ENCODE data around the gene ANXA6.

ANXA6 gene

GRCh38 chr5:151153766-151154272, 3.8 kb downstream of the ANXA6 start:
- no peak for DNase-seq (ENCODE audit: low spot score)

- no peak for DNase-seq (ENCODE audit: low spot score)
These were observed 4.3 kb downstream of the ANXA6 start for GRCh38 chr5:151153300-151153699.

- peak; percentile 40 for DNase-seq (ENCODE audit: low spot score)
These were observed 5.8 kb downstream of the ANXA6 start for GRCh38 chr5:151151793-151152192.

- DNase-seq (ENCODE audit: low spot score), result no peak
These were observed 6.3 kb downstream of the ANXA6 start for GRCh38 chr5:151151263-151151660.

- DNase-seq (ENCODE audit: low spot score), result peak; percentile 36
These were observed 6.9 kb downstream of the ANXA6 start for GRCh38 chr5:151150471-151151262.

GRCh38 chr5:151148583-151148982, 9.0 kb downstream of the ANXA6 start:
- DNase-seq (ENCODE audit: low spot score), result no peak

DNA sequence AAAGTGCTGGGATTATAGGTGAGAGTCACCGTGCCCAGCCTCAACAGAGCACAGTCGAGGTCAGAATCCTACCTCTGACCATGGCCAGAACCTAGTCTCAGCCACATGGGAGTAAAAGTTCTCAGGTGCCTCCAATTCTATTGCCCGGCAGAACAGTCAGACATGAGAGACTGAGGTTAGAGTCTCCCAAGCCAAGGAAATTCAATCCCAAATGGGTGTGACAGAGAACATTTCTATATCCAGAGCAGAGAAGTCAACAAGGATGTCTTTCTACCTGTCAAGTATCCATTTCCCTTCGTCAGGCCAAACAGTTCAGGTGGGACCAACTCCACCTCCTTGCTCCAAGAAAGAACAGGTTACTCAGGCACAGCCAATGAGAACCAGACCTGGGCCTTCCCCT, 10.5 kb downstream of the ANXA6 start:
- DNase-seq (ENCODE audit: low spot score), result no peak

DNA sequence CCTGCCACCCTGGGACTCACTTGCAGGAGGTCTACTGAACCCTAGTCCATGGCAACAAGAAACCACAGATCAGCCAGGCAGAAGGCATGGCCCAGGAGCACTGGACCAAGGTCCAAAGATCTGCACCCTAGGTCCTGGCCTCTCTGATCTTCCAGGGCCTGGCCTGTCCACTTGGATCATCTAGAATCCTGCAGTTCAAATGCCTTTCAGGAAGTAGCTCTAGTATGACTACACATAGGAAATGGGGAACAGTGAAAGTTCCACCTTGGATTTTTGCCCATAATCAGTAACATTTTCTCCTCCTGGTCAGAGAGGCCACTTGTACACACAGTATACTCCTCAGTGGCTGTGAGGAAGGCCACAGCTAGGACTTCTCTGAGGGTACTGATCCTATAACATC, 11.5 kb downstream of the ANXA6 start:
- DNase-seq (ENCODE audit: low spot score), result no peak

- DNase-seq (ENCODE audit: low spot score), result no peak
These were observed 12.7 kb downstream of the ANXA6 start for GRCh38 chr5:151144922-151145321.

GRCh38 chr5:151144275-151144674, 13.3 kb downstream of the ANXA6 start:
- no peak for DNase-seq (ENCODE audit: low spot score)

DNA sequence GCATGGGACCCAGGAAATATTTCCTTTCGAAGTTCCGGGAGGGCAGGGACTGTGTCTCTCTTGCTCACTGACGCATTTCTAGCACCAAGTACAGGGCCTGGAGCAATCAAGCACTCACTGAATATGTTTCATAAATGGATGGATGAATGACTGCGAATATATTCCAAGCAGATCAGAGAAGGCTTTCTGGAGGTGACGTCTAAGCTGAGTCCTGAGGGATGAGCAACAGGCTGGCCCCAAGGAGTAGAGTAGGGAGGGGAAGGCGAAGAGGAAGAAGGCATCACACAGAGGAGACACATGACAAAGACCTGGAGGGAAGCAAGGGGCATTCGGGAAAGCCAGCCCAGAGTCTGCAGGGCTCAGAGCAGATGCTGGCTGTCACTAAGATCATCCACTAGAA, 13.9 kb downstream of the ANXA6 start:
- no peak for DNase-seq (ENCODE audit: low spot score)

GRCh38 chr5:151142933-151143332, 14.6 kb downstream of the ANXA6 start:
- DNase-seq (ENCODE audit: low spot score), result no peak

- DNase-seq (ENCODE audit: low spot score), result no peak
These were observed 16.0 kb downstream of the ANXA6 start for GRCh38 chr5:151141535-151141934.

DNA sequence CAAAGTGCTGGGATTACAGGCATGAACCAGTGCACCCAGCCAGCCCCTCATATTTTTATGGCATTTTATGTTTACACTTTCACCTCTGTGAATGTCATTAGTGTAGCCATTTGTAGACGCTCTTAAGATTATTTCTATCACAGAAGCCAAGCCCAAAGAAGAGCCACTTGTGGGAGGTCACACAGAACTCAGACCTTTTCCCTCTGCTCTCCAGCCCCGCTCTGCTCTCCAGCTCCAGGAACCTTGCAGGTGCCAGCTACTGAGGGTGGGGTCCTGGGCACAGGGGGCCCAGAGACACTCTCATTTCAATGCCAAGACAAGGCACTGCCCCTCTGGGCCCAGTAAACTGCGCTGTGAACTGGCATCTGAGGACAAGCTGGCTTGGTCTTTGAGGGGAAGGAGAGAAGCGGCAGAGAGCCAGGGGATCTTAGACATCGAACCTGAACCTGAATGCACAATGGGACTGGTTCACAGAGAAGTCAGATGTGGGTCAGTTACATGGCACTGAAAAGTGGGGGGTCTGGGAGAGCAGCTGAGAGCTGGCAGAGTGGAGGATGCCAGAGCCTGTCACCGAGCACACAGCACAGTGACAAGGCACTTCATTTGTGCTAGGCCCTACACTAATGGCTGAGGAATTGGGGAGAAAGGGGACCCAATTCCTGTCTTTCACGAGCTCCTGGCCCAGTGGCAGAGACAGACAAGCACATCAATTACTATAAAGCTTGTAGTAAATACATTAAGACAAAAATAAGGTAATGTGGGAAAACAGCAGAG, 16.7 kb downstream of the ANXA6 start:
- DNase-seq (ENCODE audit: low spot score), result no peak

DNA sequence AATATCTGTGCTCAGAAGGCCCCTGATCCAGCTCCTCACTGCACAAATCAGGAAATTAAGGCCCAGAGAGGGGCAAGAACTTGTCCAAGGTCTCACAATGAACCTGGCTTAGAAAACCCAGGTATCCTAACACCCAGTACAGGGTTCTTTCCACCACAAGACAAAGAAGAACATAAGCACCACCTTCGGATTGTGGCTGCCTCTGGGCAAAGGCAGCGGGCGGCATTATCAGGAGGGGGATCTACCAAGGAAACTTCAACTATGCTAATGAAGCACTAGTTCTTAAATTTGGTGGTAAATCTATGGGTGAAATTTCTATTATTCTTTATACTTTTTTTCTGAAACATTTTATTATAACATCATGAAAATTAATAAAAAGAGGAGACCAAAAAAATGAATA, 17.9 kb downstream of the ANXA6 start:
- no peak for DNase-seq (ENCODE audit: low spot score)

GRCh38 chr5:151139015-151139414, 18.6 kb downstream of the ANXA6 start:
- no peak for DNase-seq (ENCODE audit: low spot score)

DNA sequence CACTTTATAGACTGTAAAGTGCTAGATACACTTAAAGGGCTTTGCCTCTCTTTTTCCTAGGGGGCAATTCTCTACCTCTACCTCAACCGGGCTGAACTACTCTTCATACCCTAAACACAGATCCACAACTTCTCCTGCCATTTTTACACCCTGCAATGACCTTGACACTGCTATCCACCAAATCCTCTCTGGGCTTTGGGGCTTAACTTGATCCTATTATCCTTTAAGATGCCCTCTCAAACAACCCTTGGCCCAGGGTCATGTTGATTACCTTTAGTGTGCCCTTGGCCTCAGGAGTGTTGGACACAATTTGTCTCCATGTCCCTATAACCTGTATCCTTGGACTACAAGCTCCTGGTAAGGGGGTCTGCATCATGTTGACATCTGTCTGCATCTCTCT, 19.5 kb downstream of the ANXA6 start:
- no peak for DNase-seq (ENCODE audit: low spot score)

DNA sequence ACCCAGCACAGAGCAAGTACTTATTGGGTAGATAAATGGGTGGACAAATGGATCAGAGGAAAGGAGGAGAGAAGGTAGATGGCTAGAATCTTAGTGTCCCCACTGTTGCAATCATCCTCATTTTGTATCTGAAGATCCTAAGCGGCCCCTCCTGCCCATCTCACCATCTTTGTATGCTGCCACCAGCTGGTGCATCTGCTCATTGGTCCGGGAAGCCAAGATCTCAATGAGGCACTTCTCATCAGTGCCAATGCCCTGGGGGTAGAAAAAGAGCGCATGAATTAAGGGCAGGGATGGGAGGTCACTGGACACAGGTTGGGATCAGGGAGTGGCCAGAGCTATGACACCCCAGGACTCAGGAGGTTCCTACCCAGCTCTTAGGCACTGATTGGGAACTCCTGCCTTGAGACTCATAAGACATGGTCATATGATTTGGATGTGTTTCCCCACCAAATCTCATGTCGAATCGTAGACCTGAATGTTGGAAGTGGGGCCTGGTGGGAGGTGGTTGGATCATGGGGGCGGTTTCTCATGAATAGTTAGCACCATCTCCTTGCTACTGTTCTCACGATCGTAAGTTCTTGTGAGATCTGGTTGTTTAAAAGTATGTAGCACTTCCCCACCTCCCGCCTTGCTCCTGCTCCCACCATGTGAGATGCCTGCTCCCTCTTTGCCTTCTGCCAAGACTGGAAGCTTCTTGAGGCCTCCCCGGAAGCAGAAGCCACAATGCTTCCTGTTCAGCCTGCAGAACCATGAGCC, 20.3 kb downstream of the ANXA6 start:
- no peak for DNase-seq (ENCODE audit: low spot score)

DNA sequence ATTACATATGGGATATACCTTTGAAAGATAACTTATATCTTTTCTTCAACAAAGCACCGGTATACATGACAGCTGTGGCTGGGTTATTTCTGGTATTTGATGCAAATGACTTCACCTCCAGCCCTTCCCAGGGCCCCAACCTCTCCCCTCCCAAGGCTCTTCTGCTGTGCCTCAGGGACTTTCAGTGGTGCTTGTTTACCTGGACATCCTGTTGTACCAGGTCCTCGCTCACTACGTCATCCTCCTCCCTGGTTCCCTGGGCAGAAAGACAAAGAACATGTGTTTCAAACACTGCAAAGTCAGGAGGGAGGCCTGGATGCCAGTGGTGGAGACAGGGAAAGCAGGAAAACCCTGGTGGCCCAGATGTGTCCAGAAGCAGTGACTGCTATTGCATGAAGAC, 23.4 kb downstream of the ANXA6 start:
- DNase-seq (ENCODE audit: low spot score), result no peak

DNA sequence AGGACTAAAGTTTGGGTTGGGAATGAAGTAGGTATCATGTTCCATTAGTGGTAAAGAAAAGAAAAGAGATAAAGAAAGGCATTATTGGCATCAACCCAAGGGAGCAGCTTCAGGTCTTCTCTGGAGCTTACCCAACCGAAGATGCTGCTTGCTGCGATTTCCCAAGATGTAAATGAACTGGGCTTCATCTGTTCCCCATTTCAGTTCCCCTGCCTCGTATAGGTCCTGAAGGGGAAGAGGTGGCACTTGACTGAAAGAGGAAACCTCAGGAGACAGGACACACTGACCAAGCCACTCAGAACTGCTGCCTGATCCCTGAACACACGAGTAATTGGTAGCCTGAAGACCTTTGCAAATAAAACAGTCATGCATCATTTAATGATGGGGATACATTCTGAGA, 24.6 kb downstream of the ANXA6 start:
- no peak for DNase-seq (ENCODE audit: low spot score)

GRCh38 chr5:151130922-151131891, 26.4 kb downstream of the ANXA6 start:
- no peak for DNase-seq (ENCODE audit: low spot score)
